ENCODE data around the gene AJM1. TPM values are rescaled to one million over a fixed set of nuclear protein-coding genes. Genes with fewer than 3 reads are reported as not detected.
A peak's percentile ranks its signal among the peaks of the same experiment; 100 is the strongest.
"Not testable (repeated sequence)": the region's sequence is repeated elsewhere in the genome, so short reads cannot be mapped to it uniquely, and the experiment has no call there.

Gene AJM1
- total RNA-seq, 1 donor from 2014 or later: not detected

DNA sequence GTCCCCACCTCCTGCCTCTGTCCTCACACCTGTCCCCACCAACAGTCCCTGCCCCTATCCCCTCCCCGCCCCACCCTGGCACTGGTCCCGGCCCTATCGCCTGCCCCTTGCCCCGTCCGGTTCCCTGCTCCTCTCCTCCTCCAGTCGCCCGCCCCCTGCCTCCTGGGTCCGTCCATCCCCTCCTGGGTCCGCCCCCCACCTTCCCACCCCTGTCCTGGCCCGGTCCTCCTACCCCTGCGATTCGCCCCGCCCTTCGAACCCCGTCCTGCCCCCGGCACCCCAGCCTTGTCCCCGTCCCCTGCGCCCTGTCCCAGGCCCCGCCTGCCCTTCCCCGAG is 23.5 kb downstream of the AJM1 start:
- peak overlapping the region; percentile 85 for H3K4me3 Mint-ChIP-seq
- H3K27ac ChIP-seq: no peak overlapping the region

GRCh38 chr9:136866898-136867421 is 24.7 kb downstream of the AJM1 start:
- H3F3A ChIP-seq (ENCODE audit: low read depth); H3K36me3 ChIP-seq; H3K27ac ChIP-seq; H2AFZ ChIP-seq (replicated peaks); H3K27me3 Mint-ChIP-seq (ENCODE audit: insufficient read depth, low read depth); H3K9me3 ChIP-seq (ENCODE audit: low read depth); H3K4me1 ChIP-seq; H3K27ac Mint-ChIP-seq; DNase-seq (ENCODE audit: low spot score); H3K4me1 Mint-ChIP-seq; H3K27me3 ChIP-seq: not testable (repeated sequence)
- Histone ChIP-seq H4K20me1 (ENCODE audit: low read depth) (peaks cover 30% of the 10 kb centered on the region), H3K4me3 (peak overlapping the region; percentile 89), H3K4me2 (peak overlapping the region; percentile 79), H3K79me2 (ENCODE audit: low read depth) (peaks cover 36% of the 10 kb centered on the region), H3K9ac (peak overlapping the region; percentile 55)
- peaks cover 29% of the 10 kb centered on the region for H3K9me3 Mint-ChIP-seq
- peaks cover 24% of the 10 kb centered on the region for H3K36me3 Mint-ChIP-seq
- peak overlapping the region; percentile 82 for H3K4me3 Mint-ChIP-seq

More for the DNA sequence above, 23.5 kb downstream of the AJM1 start:
- Histone ChIP-seq H3K4me1 (peaks cover 10% of the 10 kb centered on the region), H4K20me1 (ENCODE audit: low read depth) (peaks cover 33% of the 10 kb centered on the region), H3K79me2 (ENCODE audit: low read depth) (peaks cover 36% of the 10 kb centered on the region), H2AFZ (replicated peaks) (no peak overlapping the region), H3F3A (ENCODE audit: low read depth) (peaks cover 4% of the 10 kb centered on the region), H3K4me2 (peak overlapping the region; percentile 98), H3K9me3 (ENCODE audit: low read depth) (peaks cover 7% of the 10 kb centered on the region), H3K36me3 (no peaks in the 10 kb centered on the region), H3K27me3 (no peaks in the 10 kb centered on the region), H3K4me3 (peak overlapping the region; percentile 89), H3K9ac (peak overlapping the region; percentile 93)
- no peak overlapping the region for H3K27ac Mint-ChIP-seq
- no peak for DNase-seq (ENCODE audit: low spot score)
- TF ChIP-seq EZH2phosphoT487 (IDR thresholded peaks at IDR 0.05) (no peak), CTCF (IDR thresholded peaks at IDR 0.05) (no peak), EZH2 (IDR thresholded peaks at IDR 0.05) (no peak)
- H3K9me3 Mint-ChIP-seq: peaks cover 19% of the 10 kb centered on the region
- peaks cover 7% of the 10 kb centered on the region for H3K4me1 Mint-ChIP-seq
- H3K27me3 Mint-ChIP-seq (ENCODE audit: insufficient read depth, low read depth): peaks cover 5% of the 10 kb centered on the region
- peaks cover 25% of the 10 kb centered on the region for H3K36me3 Mint-ChIP-seq

DNA sequence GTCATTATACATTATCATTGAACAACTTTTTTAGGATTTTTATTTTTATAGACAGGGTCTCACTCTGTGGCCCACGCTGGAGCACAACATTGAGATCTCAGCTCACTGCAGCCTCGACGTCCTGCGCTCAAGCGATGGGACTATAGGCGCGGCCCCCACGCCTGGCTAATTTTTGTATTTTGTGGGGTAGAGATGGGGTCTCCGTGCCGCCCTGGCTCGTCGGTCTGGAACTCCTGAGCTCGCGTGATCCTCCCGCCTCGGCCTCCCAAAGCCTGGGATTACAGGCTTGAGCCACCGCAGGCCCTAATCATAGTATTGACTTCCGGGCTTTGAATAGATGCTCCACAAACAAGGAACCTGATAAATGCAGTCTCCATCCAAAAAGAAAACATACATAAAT is 25.2 kb downstream of the AJM1 start:
- Mint-ChIP-seq H3K27me3 (ENCODE audit: insufficient read depth, low read depth) (peaks cover 3% of the 10 kb centered on the region), H3K9me3 (peaks cover 33% of the 10 kb centered on the region), H3K4me3 (peak overlapping the region; percentile 82), H3K36me3 (peaks cover 21% of the 10 kb centered on the region), H3K27ac (no peak overlapping the region), H3K4me1 (peaks cover 7% of the 10 kb centered on the region)
- Histone ChIP-seq H3F3A (ENCODE audit: low read depth) (peaks cover 4% of the 10 kb centered on the region), H3K36me3 (no peaks in the 10 kb centered on the region), H2AFZ (replicated peaks) (no peak overlapping the region), H3K79me2 (ENCODE audit: low read depth) (peaks cover 36% of the 10 kb centered on the region), H3K4me3 (no peak overlapping the region), H4K20me1 (ENCODE audit: low read depth) (peaks cover 30% of the 10 kb centered on the region), H3K9me3 (ENCODE audit: low read depth) (peaks cover 7% of the 10 kb centered on the region), H3K27ac (no peak overlapping the region), H3K9ac (no peak overlapping the region), H3K27me3 (no peaks in the 10 kb centered on the region), H3K4me1 (peaks cover 10% of the 10 kb centered on the region), H3K4me2 (no peak overlapping the region)
- TF ChIP-seq EZH2 (IDR thresholded peaks at IDR 0.05): no peak
- no peak for TF ChIP-seq EZH2phosphoT487 (IDR thresholded peaks at IDR 0.05)
- TF ChIP-seq CTCF (IDR thresholded peaks at IDR 0.05): no peak
- no peak for DNase-seq (ENCODE audit: low spot score)

DNA sequence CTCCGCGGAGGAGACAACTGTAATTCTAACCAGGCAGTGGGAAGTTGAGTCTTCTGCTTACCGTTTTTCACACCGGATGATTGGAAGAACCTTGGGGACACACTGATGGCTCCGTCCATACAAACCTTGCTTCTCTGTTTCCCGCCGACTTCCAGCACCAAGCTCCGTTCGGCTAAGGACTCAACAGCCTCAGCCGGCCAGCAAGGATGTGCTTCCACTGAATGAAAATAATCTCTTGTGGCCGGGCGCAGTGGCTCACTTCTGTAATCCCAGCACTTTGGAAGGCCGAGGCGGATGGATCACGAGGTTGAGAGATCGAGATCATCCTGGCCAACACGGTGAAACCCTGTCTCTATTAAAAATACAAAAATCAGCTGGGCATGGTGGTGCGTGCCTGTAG is 25.6 kb downstream of the AJM1 start:
- Histone ChIP-seq H3K27me3 (no peaks in the 10 kb centered on the region), H4K20me1 (ENCODE audit: low read depth) (peaks cover 30% of the 10 kb centered on the region), H3K9me3 (ENCODE audit: low read depth) (peaks cover 10% of the 10 kb centered on the region), H3K27ac (no peak overlapping the region), H3K4me3 (no peak overlapping the region), H3K79me2 (ENCODE audit: low read depth) (peaks cover 36% of the 10 kb centered on the region), H3F3A (ENCODE audit: low read depth) (peaks cover 4% of the 10 kb centered on the region), H3K4me1 (peaks cover 10% of the 10 kb centered on the region), H2AFZ (replicated peaks) (no peak overlapping the region), H3K36me3 (no peaks in the 10 kb centered on the region), H3K4me2 (no peak overlapping the region), H3K9ac (no peak overlapping the region)
- Mint-ChIP-seq H3K9me3 (peaks cover 38% of the 10 kb centered on the region), H3K27me3 (ENCODE audit: insufficient read depth, low read depth) (peaks cover 3% of the 10 kb centered on the region), H3K27ac (no peak overlapping the region), H3K36me3 (peaks cover 21% of the 10 kb centered on the region), H3K4me3 (peak overlapping the region; percentile 82), H3K4me1 (peaks cover 7% of the 10 kb centered on the region)
- TF ChIP-seq EZH2 (IDR thresholded peaks at IDR 0.05) (no peak), EZH2phosphoT487 (IDR thresholded peaks at IDR 0.05) (no peak), CTCF (IDR thresholded peaks at IDR 0.05) (no peak)
- DNase-seq (ENCODE audit: low spot score): no peak
